Measurements from ENCODE around the gene PDGFC.

- TF ChIP-seq EZH2 (IDR thresholded peaks at IDR 0.05; ENCODE audit: borderline replicate concordance, insufficient read depth, low read length, poor library complexity, severe bottlenecking) = no peak
- TF ChIP-seq CTCF (IDR thresholded peaks at IDR 0.05; ENCODE audit: poor library complexity, severe bottlenecking) = no peak
- TF ChIP-seq EP300 (conservative IDR thresholded peaks at IDR 0.05; ENCODE audit: poor library complexity, severe bottlenecking) = no peak
- TF ChIP-seq, protein P1, sequence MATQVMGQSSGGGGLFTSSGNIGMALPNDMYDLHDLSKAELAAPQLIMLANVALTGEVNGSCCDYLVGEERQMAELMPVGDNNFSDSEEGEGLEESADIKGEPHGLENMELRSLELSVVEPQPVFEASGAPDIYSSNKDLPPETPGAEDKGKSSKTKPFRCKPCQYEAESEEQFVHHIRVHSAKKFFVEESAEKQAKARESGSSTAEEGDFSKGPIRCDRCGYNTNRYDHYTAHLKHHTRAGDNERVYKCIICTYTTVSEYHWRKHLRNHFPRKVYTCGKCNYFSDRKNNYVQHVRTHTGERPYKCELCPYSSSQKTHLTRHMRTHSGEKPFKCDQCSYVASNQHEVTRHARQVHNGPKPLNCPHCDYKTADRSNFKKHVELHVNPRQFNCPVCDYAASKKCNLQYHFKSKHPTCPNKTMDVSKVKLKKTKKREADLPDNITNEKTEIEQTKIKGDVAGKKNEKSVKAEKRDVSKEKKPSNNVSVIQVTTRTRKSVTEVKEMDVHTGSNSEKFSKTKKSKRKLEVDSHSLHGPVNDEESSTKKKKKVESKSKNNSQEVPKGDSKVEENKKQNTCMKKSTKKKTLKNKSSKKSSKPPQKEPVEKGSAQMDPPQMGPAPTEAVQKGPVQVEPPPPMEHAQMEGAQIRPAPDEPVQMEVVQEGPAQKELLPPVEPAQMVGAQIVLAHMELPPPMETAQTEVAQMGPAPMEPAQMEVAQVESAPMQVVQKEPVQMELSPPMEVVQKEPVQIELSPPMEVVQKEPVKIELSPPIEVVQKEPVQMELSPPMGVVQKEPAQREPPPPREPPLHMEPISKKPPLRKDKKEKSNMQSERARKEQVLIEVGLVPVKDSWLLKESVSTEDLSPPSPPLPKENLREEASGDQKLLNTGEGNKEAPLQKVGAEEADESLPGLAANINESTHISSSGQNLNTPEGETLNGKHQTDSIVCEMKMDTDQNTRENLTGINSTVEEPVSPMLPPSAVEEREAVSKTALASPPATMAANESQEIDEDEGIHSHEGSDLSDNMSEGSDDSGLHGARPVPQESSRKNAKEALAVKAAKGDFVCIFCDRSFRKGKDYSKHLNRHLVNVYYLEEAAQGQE (IDR thresholded peaks at IDR 0.05; ENCODE audit: borderline replicate concordance) = no peak
- no peak for TF ChIP-seq POLR2AphosphoS5 (IDR thresholded peaks at IDR 0.05)
- no peak for TF ChIP-seq MXI1 (conservative IDR thresholded peaks at IDR 0.05; ENCODE audit: poor library complexity, severe bottlenecking)
- TF ChIP-seq TAF1 (IDR thresholded peaks at IDR 0.05; ENCODE audit: low read depth) = no peak
- no peak for TF ChIP-seq SMC3 (conservative IDR thresholded peaks at IDR 0.05; ENCODE audit: poor library complexity)
These were observed 2.7 kb upstream of the PDGFC start for GRCh38 chr4:156974264-156974663.
